ENCODE results near the gene AHNAK2.
A peak's percentile ranks its signal among the peaks of the same experiment; 100 is the strongest.

Gene AHNAK2

DNA sequence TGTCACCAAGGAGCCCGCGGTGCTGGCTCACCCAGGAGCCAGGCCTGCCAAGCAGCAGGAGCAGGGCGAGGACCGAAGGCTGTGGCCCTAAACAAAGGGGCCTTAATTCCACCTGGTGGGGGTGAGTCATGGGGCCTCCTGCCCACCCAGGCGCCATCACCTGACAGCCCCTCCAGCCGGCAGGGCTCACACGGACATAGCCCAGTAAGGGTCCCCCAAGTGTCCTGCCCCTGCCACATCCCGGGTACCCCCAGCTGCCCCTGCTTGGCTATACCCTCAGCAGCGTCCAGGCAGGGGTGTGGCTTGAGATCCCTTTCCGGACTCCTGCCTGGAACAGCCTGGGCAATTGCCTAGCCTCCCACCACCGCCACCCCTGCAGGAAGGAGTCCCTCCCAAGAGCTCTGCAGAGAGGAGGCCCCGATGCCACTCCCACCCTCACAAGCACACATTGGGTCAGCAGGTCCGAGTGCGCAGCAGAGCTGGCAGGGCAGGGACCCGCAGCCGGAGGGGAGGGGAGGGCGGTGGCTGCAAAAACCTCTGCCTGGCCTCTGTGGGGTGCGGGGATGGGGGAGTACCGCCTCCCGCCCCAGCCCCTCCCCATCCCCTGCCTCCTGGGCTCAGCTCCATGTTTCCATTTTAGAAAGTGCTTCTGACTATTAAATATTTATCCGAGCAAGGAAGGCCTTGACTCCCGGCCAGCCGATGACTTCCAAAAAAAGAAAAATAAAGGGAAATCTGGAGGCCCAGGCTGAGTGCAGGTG is 4.6 kb downstream of the AHNAK2 start:
- no peak for DNase-seq (ENCODE audit: low spot score)

DNA sequence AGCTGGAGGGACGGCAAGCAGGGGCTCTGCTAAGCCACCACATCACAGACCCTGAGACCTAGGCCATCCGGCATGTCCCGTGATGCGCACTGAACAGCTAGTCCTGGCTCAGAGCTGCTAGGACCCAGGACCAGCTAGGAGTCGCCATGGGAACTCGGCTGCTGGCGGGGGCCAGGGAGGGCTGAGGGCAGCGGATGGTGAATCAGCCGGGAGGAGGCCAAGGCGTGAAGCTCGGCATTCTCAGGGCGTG is 5.1 kb downstream of the AHNAK2 start:
- DNase-seq (ENCODE audit: low spot score) = no peak

DNA sequence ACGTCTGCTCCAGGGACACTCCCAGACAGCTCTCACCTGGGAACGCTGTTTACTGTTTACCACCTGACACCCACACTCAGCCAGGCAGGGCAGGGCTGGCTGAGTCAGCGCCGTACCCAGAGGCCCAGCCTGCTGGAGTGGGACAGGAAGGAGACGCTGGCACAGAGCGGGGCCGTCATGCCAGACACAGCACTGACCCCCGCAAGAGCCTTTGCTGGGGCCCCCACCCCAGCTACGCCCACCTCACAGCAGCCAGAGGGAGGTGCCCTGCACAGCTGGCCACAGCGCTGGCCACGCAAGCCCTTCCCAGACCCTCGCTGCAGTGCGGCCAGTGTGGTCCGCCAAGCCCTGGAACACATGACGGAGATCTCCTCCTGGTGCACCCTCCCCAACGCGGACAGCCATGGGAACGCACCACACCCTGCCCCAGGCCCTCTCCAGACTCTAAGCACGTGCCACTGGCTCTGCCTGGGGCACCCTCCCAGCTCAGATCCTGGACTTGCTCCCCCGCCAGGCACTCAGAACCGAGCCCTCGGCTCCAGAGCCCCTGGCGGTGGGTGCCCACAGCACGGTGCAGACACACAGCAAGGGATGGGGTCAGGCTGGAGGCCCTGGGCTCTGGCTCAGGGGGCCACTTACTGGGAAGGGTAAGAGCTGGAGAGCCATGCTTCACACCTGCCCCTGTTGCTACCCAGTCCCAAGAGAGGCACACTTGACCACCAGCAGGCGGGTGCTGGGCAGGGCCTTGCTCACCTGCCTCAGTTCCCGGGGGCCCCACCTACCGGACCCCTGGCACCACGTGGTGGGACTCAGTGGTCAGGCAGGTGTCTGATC is 5.7 kb downstream of the AHNAK2 start:
- DNase-seq (ENCODE audit: low spot score) = no peak

- DNase-seq (ENCODE audit: low spot score) = no peak
Measured at GRCh38 chr14:104971447-104972240, 6.5 kb downstream of the AHNAK2 start.

- DNase-seq (ENCODE audit: low spot score) = peak; percentile 59
Measured at GRCh38 chr14:104970231-104971068, 7.7 kb downstream of the AHNAK2 start.

GRCh38 chr14:104969741-104970230 is 8.4 kb downstream of the AHNAK2 start:
- no peak for DNase-seq (ENCODE audit: low spot score)

- DNase-seq (ENCODE audit: low spot score) = no peak
Measured at GRCh38 chr14:104968541-104969401, 9.4 kb downstream of the AHNAK2 start.

DNA sequence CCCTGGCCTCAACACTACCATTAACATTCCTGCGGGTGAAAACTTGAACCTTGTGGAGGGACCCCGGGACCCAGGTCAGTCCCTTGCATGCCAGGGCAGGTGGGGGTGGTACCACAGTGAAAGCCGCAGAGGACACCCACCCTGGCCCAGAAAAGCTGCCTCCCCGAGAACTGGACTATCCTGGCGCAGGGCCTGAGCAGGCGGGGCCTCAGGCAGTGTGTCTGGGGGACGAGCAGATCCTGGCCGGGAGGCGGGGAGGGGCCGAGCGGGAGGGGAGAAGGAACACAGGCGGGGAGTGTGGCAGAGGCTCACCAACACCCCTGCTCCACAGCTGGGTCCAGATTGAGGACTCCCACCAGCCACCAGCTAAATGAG is 10.0 kb downstream of the AHNAK2 start:
- peak; percentile 75 for DNase-seq (ENCODE audit: low spot score)

- peak; percentile 74 for DNase-seq (ENCODE audit: low spot score)
Measured at GRCh38 chr14:104967386-104968152, 10.6 kb downstream of the AHNAK2 start.

GRCh38 chr14:104966981-104967385 is 11.2 kb downstream of the AHNAK2 start:
- DNase-seq (ENCODE audit: low spot score) = no peak

GRCh38 chr14:104966261-104966865 is 11.8 kb downstream of the AHNAK2 start:
- DNase-seq (ENCODE audit: low spot score) = no peak

GRCh38 chr14:104965561-104966231 is 12.5 kb downstream of the AHNAK2 start:
- no peak for DNase-seq (ENCODE audit: low spot score)

DNA sequence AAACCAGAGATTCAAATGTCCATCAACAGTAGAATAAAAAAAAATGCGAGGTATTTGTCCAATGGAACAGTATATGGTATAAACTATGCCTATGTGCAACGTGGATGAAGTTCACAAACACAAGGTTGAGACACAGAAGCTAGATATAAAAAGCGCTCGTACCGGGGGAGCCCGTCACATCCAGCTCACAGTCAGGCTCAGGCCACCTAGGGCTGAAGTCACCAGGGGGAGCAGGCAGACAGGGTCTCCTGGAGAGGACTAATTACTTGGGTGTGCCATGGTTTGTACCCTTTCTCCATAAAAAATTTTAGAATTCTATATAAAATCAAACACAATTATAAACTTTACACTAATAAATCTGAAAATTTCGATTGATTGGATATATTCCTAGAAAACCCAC is 13.6 kb downstream of the AHNAK2 start:
- no peak for DNase-seq (ENCODE audit: low spot score)

DNA sequence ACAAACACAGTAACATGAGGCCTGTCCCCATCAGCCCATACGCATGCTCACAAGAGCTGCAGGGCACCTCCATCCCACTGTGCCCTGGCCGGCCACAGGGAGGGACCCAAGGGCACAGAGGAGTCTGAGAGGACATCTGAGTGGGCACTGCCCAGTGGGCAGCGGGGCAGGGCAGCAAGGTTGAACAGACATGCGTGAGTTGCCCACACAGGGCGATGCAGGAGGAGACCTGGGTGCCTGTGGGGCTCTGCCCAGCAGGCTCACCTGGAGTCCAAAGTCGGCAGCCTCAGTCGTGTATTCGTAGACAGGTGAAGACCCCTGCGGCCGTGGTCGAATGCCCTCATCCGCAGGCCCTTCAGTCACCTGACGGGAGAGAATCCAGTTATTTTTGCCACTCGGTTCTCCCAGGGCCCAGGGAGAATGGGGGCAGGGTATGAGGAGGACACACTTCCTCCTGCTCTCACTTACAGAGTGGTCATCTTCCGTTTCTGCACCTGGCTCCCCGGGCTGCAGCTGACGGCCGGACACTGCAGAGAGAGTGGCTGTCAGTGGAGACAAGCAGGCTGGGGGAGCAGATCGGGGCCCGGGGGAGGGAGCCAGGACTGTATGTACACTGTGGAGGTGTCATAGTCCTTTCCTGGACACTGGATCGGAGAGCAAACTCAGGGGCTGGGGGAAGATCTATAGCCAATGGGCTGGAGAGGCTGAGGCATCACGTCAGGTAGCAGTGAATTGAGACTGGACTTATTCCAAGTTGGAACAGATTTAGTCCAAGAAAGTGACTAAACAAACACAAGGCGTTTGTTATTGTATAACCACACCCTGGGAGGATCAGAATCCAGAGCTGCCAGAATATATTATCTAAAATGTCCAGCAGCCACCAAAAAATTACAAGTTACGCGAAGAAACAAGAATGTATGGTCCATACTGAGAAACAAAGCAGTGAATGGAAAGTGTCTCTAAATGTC is 20.7 kb downstream of the AHNAK2 start:
- DNase-seq (ENCODE audit: low spot score) = no peak

DNA sequence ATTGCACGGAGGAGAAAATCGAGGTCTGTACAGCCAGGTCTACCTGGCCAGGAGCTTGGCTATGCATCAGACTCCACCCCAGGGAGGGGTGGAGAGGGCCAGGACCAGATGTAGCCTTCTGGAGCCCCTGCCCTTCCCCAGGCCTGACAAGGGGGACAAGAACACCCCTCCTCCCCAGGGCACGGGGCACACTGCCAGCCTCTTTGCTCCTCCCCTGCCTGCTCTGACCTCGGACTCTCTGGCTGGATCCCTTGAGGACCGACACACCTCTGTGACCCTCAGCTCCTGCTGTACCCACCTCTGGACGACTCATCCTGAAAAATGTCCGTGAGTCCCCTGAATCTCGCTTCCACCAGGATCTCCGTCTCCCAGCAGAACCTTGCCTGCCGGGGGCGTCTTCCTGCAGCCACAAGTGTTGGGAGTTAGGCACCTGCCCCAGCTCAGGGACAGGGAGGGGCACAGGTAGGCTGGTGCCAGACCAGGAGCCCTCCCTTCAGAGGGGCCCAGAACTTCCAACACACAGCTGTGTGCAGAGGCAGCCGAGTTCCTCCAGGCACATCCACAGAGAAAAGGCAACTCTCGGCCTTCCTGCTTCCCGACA is 21.8 kb downstream of the AHNAK2 start:
- no peak for DNase-seq (ENCODE audit: low spot score)

DNA sequence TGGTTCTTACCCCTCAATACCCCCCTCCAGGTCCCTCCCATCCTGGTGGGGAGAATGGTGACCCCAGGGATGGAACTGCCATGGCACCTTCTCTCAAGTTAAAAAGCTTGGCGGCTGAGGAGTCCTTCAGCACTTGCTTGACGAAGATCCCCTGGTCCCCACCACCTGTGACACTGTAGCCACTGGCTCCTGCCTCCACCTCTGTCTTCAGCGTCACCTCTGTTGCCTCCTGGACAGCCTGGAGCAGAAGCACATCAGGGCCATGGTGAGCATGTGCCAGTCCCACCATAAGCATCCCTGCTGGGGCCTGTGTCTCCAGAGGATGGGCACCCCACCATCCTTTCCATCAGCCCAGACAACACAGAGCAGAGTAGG is 22.8 kb downstream of the AHNAK2 start:
- DNase-seq (ENCODE audit: low spot score) = no peak

- DNase-seq (ENCODE audit: low spot score) = no peak
Measured at GRCh38 chr14:104954746-104955395, 23.3 kb downstream of the AHNAK2 start.

Data from iPS-NIHi11 (cell line).